ENCODE data around the gene TMEM242.
A peak's percentile ranks its signal among the peaks of the same experiment; 100 is the strongest.

The TMEM242 gene

GRCh38 chr6:157326979-157327378, 3.7 kb upstream of the TMEM242 start:
- no peak for DNase-seq (ENCODE audit: extremely low read depth, low read depth)
- H3K4me3 ChIP-seq (replicated peaks; ENCODE audit: low read depth, low read length), result no peak overlapping the region
- no peak for TF ChIP-seq CTCF (IDR thresholded peaks at IDR 0.05; ENCODE audit: low read depth, low read length, missing control alignments)

GRCh38 chr6:157325069-157325805, 1.9 kb upstream of the TMEM242 start:
- H3K4me3 ChIP-seq (replicated peaks; ENCODE audit: low read depth, low read length), result no peak overlapping the region
- TF ChIP-seq CTCF (IDR thresholded peaks at IDR 0.05; ENCODE audit: low read depth, low read length, missing control alignments), result no peak
- no peak for DNase-seq (ENCODE audit: extremely low read depth, low read depth)

- TF ChIP-seq CTCF (IDR thresholded peaks at IDR 0.05; ENCODE audit: low read depth, low read length, missing control alignments), result no peak
- peak overlapping the region; percentile 83 for H3K4me3 ChIP-seq (replicated peaks; ENCODE audit: low read depth, low read length)
- DNase-seq (ENCODE audit: extremely low read depth, low read depth), result peak; percentile 31
These were observed 614 bp upstream of the TMEM242 start for GRCh38 chr6:157323966-157324300.

- peak overlapping the region; percentile 83 for H3K4me3 ChIP-seq (replicated peaks; ENCODE audit: low read depth, low read length)
- DNase-seq (ENCODE audit: extremely low read depth, low read depth), result peak; percentile 32
- no peak for TF ChIP-seq CTCF (IDR thresholded peaks at IDR 0.05; ENCODE audit: low read depth, low read length, missing control alignments)
These were observed 496 bp downstream of the TMEM242 start for GRCh38 chr6:157322792-157323254.

- no peak for TF ChIP-seq CTCF (IDR thresholded peaks at IDR 0.05; ENCODE audit: low read depth, low read length, missing control alignments)
- DNase-seq (ENCODE audit: extremely low read depth, low read depth), result peak; percentile 59
- H3K4me3 ChIP-seq (replicated peaks; ENCODE audit: low read depth, low read length), result no peak overlapping the region
These were observed 6.2 kb downstream of the TMEM242 start for GRCh38 chr6:157316871-157317814.

- TF ChIP-seq CTCF (IDR thresholded peaks at IDR 0.05; ENCODE audit: low read depth, low read length, missing control alignments), result peak; percentile 72
- no peak overlapping the region for H3K4me3 ChIP-seq (replicated peaks; ENCODE audit: low read depth, low read length)
- DNase-seq (ENCODE audit: extremely low read depth, low read depth), result peak; percentile 63
These were observed 8.5 kb downstream of the TMEM242 start for GRCh38 chr6:157314705-157315321.
